GM23338 (cell line): Measurements from ENCODE around the gene TMEM187.

Source experiments
- CREB1 ChIP-seq: fragments of 250-450 bp; sonication (Bioruptor Pico); IDR thresholded peaks from 2 replicates; pipeline ENCODE4 v1.5.0; 2020; ENCODE audit warnings: low read depth, mild to moderate bottlenecking, moderate library complexity
- EZH2 ChIP-seq: fragments of 200-600 bp; sonication (generic); IDR thresholded peaks from one replicate; pipeline ENCODE4 v1.8.0; 2017; ENCODE audit warnings: antibody characterized with exemption, mild to moderate bottlenecking, low read depth; ENCODE audit not compliant: unreplicated experiment
- NANOG ChIP-seq: IDR thresholded peaks from 2 replicates; pipeline ENCODE4 v1.6.1; 2016; ENCODE audit warnings: antibody characterized with exemption, borderline replicate concordance
- POLR2AphosphoS5 ChIP-seq: IDR thresholded peaks from 2 replicates; pipeline ENCODE4 v1.6.1; 2016; ENCODE audit warnings: antibody characterized with exemption, low read depth
- TF ChIP-seq, protein P1 (sequence below): IDR thresholded peaks from one replicate; pipeline ENCODE4 v1.6.1; 2018; ENCODE audit warnings: antibody characterized with exemption; ENCODE audit not compliant: unreplicated experiment

- no peak for TF ChIP-seq NANOG
- no peak for TF ChIP-seq CREB1
- no peak for TF ChIP-seq EZH2
- TF ChIP-seq POLR2AphosphoS5 = no peak
- TF ChIP-seq, protein P1, sequence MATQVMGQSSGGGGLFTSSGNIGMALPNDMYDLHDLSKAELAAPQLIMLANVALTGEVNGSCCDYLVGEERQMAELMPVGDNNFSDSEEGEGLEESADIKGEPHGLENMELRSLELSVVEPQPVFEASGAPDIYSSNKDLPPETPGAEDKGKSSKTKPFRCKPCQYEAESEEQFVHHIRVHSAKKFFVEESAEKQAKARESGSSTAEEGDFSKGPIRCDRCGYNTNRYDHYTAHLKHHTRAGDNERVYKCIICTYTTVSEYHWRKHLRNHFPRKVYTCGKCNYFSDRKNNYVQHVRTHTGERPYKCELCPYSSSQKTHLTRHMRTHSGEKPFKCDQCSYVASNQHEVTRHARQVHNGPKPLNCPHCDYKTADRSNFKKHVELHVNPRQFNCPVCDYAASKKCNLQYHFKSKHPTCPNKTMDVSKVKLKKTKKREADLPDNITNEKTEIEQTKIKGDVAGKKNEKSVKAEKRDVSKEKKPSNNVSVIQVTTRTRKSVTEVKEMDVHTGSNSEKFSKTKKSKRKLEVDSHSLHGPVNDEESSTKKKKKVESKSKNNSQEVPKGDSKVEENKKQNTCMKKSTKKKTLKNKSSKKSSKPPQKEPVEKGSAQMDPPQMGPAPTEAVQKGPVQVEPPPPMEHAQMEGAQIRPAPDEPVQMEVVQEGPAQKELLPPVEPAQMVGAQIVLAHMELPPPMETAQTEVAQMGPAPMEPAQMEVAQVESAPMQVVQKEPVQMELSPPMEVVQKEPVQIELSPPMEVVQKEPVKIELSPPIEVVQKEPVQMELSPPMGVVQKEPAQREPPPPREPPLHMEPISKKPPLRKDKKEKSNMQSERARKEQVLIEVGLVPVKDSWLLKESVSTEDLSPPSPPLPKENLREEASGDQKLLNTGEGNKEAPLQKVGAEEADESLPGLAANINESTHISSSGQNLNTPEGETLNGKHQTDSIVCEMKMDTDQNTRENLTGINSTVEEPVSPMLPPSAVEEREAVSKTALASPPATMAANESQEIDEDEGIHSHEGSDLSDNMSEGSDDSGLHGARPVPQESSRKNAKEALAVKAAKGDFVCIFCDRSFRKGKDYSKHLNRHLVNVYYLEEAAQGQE = no peak
Observed at GRCh38 chrX:153956044-153956907, 16.3 kb upstream of the TMEM187 start.
